ENCODE results near the gene ZMAT5.

DNA sequence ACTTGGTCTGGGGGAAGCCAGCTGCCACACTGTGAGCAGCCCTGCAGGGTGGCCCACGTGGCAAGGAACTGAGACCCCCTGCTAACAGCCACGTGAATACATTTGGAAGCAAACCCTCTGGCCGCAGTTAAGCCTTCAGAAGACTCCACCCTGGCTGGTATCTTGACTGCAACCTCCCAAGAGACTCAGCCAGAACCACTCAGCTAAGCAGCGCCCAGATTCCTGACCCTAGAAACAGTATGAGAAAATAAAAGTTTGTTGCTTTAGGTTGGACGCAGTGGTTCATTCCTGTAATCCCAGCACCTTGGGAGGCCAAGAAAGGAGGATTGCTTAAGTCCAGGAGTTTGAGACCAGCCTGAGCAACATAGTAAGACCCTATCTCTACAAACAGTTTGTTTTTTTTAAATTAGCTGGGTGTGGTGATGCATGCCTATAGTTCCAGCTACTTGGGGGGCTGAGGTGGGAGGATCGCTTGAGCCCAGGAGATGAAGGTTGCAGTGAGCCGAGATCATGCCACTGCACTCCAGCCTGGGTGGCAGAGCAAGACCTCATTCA lies 8.7 kb downstream of the ZMAT5 start:
- TF ChIP-seq ZNF430 (CRISPR knock-in tag; IDR thresholded peaks at IDR 0.05) (no peak), NFAT5 (CRISPR knock-in tag; IDR thresholded peaks at IDR 0.05) (no peak), JDP2 (CRISPR knock-in tag; IDR thresholded peaks at IDR 0.05; ENCODE audit: borderline replicate concordance) (no peak), KDM1A (CRISPR knock-in tag; IDR thresholded peaks at IDR 0.05) (no peak)
